B cell (primary cell): Measurements from ENCODE around the gene BTRC. TPM values are rescaled to one million over a fixed set of nuclear protein-coding genes. Genes with fewer than 3 reads are reported as not detected.

ENCODE experiments used
- ATAC-seq: fragments of 200-7000 bp; cut with Tn5 transposase; one replicate; pipeline ENCODE4 v1.10.0; 2021; ENCODE audit warnings: low read depth, mild to moderate bottlenecking, moderate number of reproducible peaks, moderate library complexity
- CTCF ChIA-PET: fragments of 350-600 bp; sonication (Branson Sonifier 250); formaldehyde crosslinking; loops from one replicate; lab custom pipeline; 2021; ENCODE audit warnings: antibody characterized with exemption, inconsistent platforms; lab: Charles Lee
- POLR2A ChIA-PET: fragments of 350-600 bp; sonication (Branson Sonifier 250); formaldehyde crosslinking; loops from one replicate; lab custom pipeline; 2021; ENCODE audit warnings: antibody characterized with exemption; lab: Charles Lee
- DNase-seq: peaks from one replicate; pipeline ENCODE4 v3.0.0; 2013
- H2AFZ ChIP-seq: 2 replicates; pipeline ENCODE4 v1.6.1; 2012; ENCODE audit warnings: mild to moderate bottlenecking, low read depth, low read length; ENCODE audit not compliant: insufficient read depth, poor library complexity, severe bottlenecking
- H3K27ac ChIP-seq, 2 donors: 1 replicate in 1 of 2; 2 replicates in 1 of 2; pipeline ENCODE4 v1.5.1; 2012 to 2013; ENCODE audit warnings: low read length in 2 of 2, mild to moderate bottlenecking in 2 of 2, moderate library complexity in 1 of 2
- H3K27me3 ChIP-seq, 4 experiments: fragments of 200-600 bp in 1 of 4; sonication (generic) in 1 of 4; replicated peaks in 1 of 4; 1 replicate in 2 of 4; 2 replicates in 2 of 4; pipeline versions ENCODE4 v1.6.1 to v1.7.0; 2013 to 2016; ENCODE audit warnings: low read length in 3 of 4, mild to moderate bottlenecking in 2 of 4, mixed read lengths in 1 of 4, moderate library complexity in 1 of 4; ENCODE audit not compliant: insufficient read depth in 4 of 4, control insufficient read depth in 3 of 4; ENCODE audit errors: control extremely low read depth in 1 of 4
- H3K36me3 ChIP-seq, 2 experiments: replicated peaks in 1 of 2; 1 replicate in 1 of 2; 2 replicates in 1 of 2; pipeline versions ENCODE4 v1.6.1 to v1.7.1; 2013; ENCODE audit warnings: low read length in 1 of 2; ENCODE audit not compliant: insufficient read depth in 2 of 2, control insufficient read depth in 1 of 2; ENCODE audit errors: control extremely low read depth in 1 of 2, extremely low read depth in 1 of 2
- H3K4me1 ChIP-seq, 2 donors: fragments of 200-600 bp in 1 of 2; sonication (generic) in 1 of 2; 1 replicate in 1 of 2; 2 replicates in 1 of 2; pipeline versions ENCODE4 v1.5.1 to v1.6.1; 2013 to 2017; ENCODE audit warnings: low read length in 2 of 2; ENCODE audit not compliant: control insufficient read depth in 2 of 2, insufficient read depth in 2 of 2
- H3K4me2 ChIP-seq: replicated peaks from 2 replicates; pipeline ENCODE3; 2012; ENCODE audit warnings: mild to moderate bottlenecking, low read depth, low read length; ENCODE audit not compliant: poor library complexity, severe bottlenecking
- H3K4me3 ChIP-seq, 5 experiments: fragments of 200-600 bp in 1 of 5; sonication (generic) in 1 of 5; 1 replicate in 3 of 5; 2 replicates in 2 of 5; pipeline versions ENCODE4 v1.5.1 to v1.7.0; 2011 to 2016; ENCODE audit warnings: low read length in 4 of 5, mild to moderate bottlenecking in 4 of 5, low read depth in 2 of 5, control low read depth in 1 of 5, moderate library complexity in 1 of 5; ENCODE audit not compliant: insufficient read depth in 1 of 5; ENCODE audit errors: control extremely low read depth in 1 of 5, extremely low read depth in 1 of 5
- H3K79me2 ChIP-seq: fragments of 200-600 bp; sonication (generic); one replicate; pipeline ENCODE4 v1.6.0; 2016; ENCODE audit warnings: low read length; ENCODE audit not compliant: control insufficient read depth, insufficient read depth
- H3K9ac ChIP-seq: fragments of 200-600 bp; sonication (generic); 2 replicates; pipeline ENCODE4 v1.6.1; 2017; ENCODE audit warnings: mild to moderate bottlenecking, low read length, moderate library complexity
- H3K9me3 ChIP-seq, 3 donors: one replicate each; pipeline versions ENCODE4 v1.6.1 to v1.7.1; 2013; ENCODE audit warnings: low read length in 2 of 3; ENCODE audit not compliant: control insufficient read depth in 2 of 3, insufficient read depth in 1 of 3; ENCODE audit errors: control extremely low read depth in 1 of 3
- H4K20me1 ChIP-seq: 2 replicates; pipeline ENCODE4 v1.6.0; 2012; ENCODE audit warnings: mild to moderate bottlenecking, low read length; ENCODE audit not compliant: insufficient read depth, control insufficient read depth, poor library complexity, severe bottlenecking
- H3K27ac Mint-ChIP-seq: one replicate; pipeline ENCODE4 v1.8.0; 2021; ENCODE audit warnings: mixed read lengths
- H3K27me3 Mint-ChIP-seq: one replicate; pipeline ENCODE4 v1.8.0; 2021; ENCODE audit warnings: mixed read lengths
- H3K4me1 Mint-ChIP-seq: one replicate; pipeline ENCODE4 v1.8.0; 2021; ENCODE audit warnings: mixed read lengths
- H3K4me3 Mint-ChIP-seq: one replicate; pipeline ENCODE4 v1.8.0; 2021; ENCODE audit warnings: mixed read lengths
- H3K9me3 Mint-ChIP-seq: one replicate; pipeline ENCODE4 v1.8.0; 2022; ENCODE audit warnings: mixed read lengths; ENCODE audit not compliant: insufficient read depth
- CTCF ChIP-seq: fragments of 200-600 bp; IDR thresholded peaks from one replicate; pipeline ENCODE4 v1.8.0; 2022; ENCODE audit warnings: antibody characterized with exemption, mild to moderate bottlenecking
- EZH2 ChIP-seq: IDR thresholded peaks from 2 replicates; pipeline ENCODE4 v1.6.1; 2012; ENCODE audit warnings: borderline replicate concordance, low read depth, mild to moderate bottlenecking, moderate library complexity, low read length; ENCODE audit not compliant: insufficient read depth, poor library complexity, severe bottlenecking
- WGBS: methylation state at CpG from one replicate; pipeline ENCODE4 v1.1.5; 2013; ENCODE audit warnings: missing lambda C conversion rate; ENCODE audit not compliant: insufficient coverage; 5-methylcytosine and 5-hydroxymethylcytosine counted together
- intact Hi-C: fragments of 100-400 bp; cut with micrococcal nuclease; formaldehyde crosslinking; loops from one replicate; pipeline ENCODE4 v1.10.0; 2022
- polyA plus RNA-seq: library from polyadenylated mRNA; depleted of rRNA; stranded (reverse); fragments of >200 nt; gene quantifications from 2 replicates; pipeline ENCODE4 v1.2.3, GENCODE V29; 2012
- total RNA-seq, 2 donors: library from RNA; stranded (reverse); fragments of 120-200 nt in 1 of 2; gene quantifications; 1 replicate in 1 of 2; 2 replicates in 1 of 2; pipeline versions ENCODE4 v1.2.3 to v1.2.4, GENCODE V29; 2013 to 2022

BTRC gene
- total and polyA plus RNA-seq, 2 donors (not counting 1 experiment from before 2014, with no cell fraction given): 4.3 to 21.9 TPM

- Histone ChIP-seq H3K27ac (no peak overlapping the region), H3K36me3 (peaks cover 0 to 3% of the 10 kb centered on the region in 2 experiments), H3K4me3 (no peak overlapping the region), H2AFZ (no peak overlapping the region), H3K4me1 (no peaks in the 10 kb centered on the region), H3K9me3 (no peaks in the 10 kb centered on the region), H3K79me2 (no peaks in the 10 kb centered on the region), H3K27me3 (peaks cover 0 to 3% (median under 1%) of the 10 kb centered on the region in 4 experiments), H3K9ac (no peak overlapping the region), H4K20me1 (no peaks in the 10 kb centered on the region), H3K4me2 (no peak overlapping the region)
- DNase-seq (no peak), ATAC-seq (no peak)
- WGBS: 92% methylated on average over 11 of the region's 12 CpGs
- intact Hi-C loops: no loop called here
- H3K27me3 Mint-ChIP-seq: peaks cover 18% of the 10 kb centered on the region
- TF ChIP-seq CTCF: no peak
- no peak for TF ChIP-seq EZH2
- peaks cover 2% of the 10 kb centered on the region for H3K4me1 Mint-ChIP-seq
- POLR2A ChIA-PET: no interaction called here
- CTCF ChIA-PET: no interaction called here
- no peak overlapping the region for H3K27ac Mint-ChIP-seq
- no peak overlapping the region for H3K4me3 Mint-ChIP-seq
- no peaks in the 10 kb centered on the region for H3K9me3 Mint-ChIP-seq
Measured at GRCh38 chr10:101559596-101560297, 205.8 kb downstream of the BTRC start.

GRCh38 chr10:101560298-101561067 lies 206.5 kb downstream of the BTRC start:
- no peaks in the 10 kb centered on the region for H3K4me1 ChIP-seq
- Mint-ChIP-seq H3K27ac (no peak overlapping the region), H3K27me3 (peaks cover 25% of the 10 kb centered on the region), H3K4me3 (no peak overlapping the region), H3K4me1 (peaks cover 2% of the 10 kb centered on the region), H3K9me3 (no peaks in the 10 kb centered on the region)
- H3K27me3 ChIP-seq: peaks cover 0 to 8% (median 3%) of the 10 kb centered on the region in 4 experiments
- H2AFZ ChIP-seq: no peak overlapping the region
- CTCF ChIA-PET: interaction anchor here (1.7 kb wide), 1 partner anchor 11 kb away, joined by 7 read pairs; no protein-coding TSS in a partner anchor
- H3K9me3 ChIP-seq: no peaks in the 10 kb centered on the region
- ATAC-seq: no peak
- no peak overlapping the region for H3K27ac ChIP-seq
- no peak overlapping the region for H3K4me2 ChIP-seq
- no peak overlapping the region for H3K4me3 ChIP-seq
- no peak for DNase-seq
- POLR2A ChIA-PET: no interaction called here
- no peak overlapping the region for H3K9ac ChIP-seq
- intact Hi-C loops: no loop called here
- no peaks in the 10 kb centered on the region for H3K79me2 ChIP-seq
- no peaks in the 10 kb centered on the region for H4K20me1 ChIP-seq
- peaks cover 0 to 3% of the 10 kb centered on the region in 2 experiments for H3K36me3 ChIP-seq
- WGBS: 73% methylated on average over 2 of the region's 2 CpGs
- TF ChIP-seq EZH2 (no peak), CTCF (no peak)
